Activated CD4-positive, alpha-beta T cell treated with anti-CD3 and anti-CD28 coated beads for 36 hours (primary cell): ENCODE data around the gene RIPOR2. TPM values are rescaled to one million over a fixed set of nuclear protein-coding genes. Genes with fewer than 3 reads are reported as not detected.
A peak's percentile ranks its signal among the peaks of the same experiment; 100 is the strongest.

ENCODE experiments used
- ATAC-seq: fragments of 200-7000 bp; cut with Tn5 transposase; one replicate; pipeline ENCODE4 v1.10.0; 2021; ENCODE audit warnings: mild to moderate bottlenecking, moderate library complexity
- CTCF ChIA-PET: fragments of 350-600 bp; sonication (Branson Sonifier 250); formaldehyde crosslinking; loops from one replicate; lab custom pipeline; 2021; ENCODE audit warnings: antibody characterized with exemption; lab: Charles Lee
- POLR2A ChIA-PET: fragments of 350-600 bp; sonication (Branson Sonifier 250); formaldehyde crosslinking; loops from one replicate; lab custom pipeline; 2021; ENCODE audit warnings: antibody characterized with exemption, inconsistent platforms; lab: Charles Lee
- DNase-seq: peaks from one replicate; pipeline ENCODE4 v3.0.0-alpha.2; 2020
- H3K27ac Mint-ChIP-seq: one replicate; pipeline ENCODE4 v1.8.0; 2021; ENCODE audit warnings: mixed read lengths
- H3K27me3 Mint-ChIP-seq: one replicate; pipeline ENCODE4 v1.8.0; 2021; ENCODE audit warnings: mixed read lengths
- H3K36me3 Mint-ChIP-seq: one replicate; pipeline ENCODE4 v1.8.0; 2021; ENCODE audit warnings: low read depth, mixed read lengths
- H3K4me1 Mint-ChIP-seq: one replicate; pipeline ENCODE4 v1.8.0; 2021; ENCODE audit warnings: mixed read lengths
- H3K4me3 Mint-ChIP-seq: one replicate; pipeline ENCODE4 v1.8.0; 2021; ENCODE audit warnings: mild to moderate bottlenecking, moderate library complexity, mixed read lengths
- H3K9me3 Mint-ChIP-seq: one replicate; pipeline ENCODE4 v1.8.0; 2021; ENCODE audit warnings: low read depth, mixed read lengths
- intact Hi-C, 2 experiments: fragments of 100-400 bp; cut with DNase I in 1 of 2; cut with micrococcal nuclease in 1 of 2; formaldehyde crosslinking; loops; one replicate each; pipeline versions ENCODE4 v1.14.2 to v1.15.1; 2022 to 2024; cut with DNase I, micrococcal nuclease
- total RNA-seq, 2 experiments: library from RNA; stranded (reverse); gene quantifications; one replicate each; pipeline ENCODE4 v1.2.3, GENCODE V29; 2021

RIPOR2 gene
- total RNA-seq, 2 experiments from 2014 or later: 60.0 to 67.0 TPM

DNA sequence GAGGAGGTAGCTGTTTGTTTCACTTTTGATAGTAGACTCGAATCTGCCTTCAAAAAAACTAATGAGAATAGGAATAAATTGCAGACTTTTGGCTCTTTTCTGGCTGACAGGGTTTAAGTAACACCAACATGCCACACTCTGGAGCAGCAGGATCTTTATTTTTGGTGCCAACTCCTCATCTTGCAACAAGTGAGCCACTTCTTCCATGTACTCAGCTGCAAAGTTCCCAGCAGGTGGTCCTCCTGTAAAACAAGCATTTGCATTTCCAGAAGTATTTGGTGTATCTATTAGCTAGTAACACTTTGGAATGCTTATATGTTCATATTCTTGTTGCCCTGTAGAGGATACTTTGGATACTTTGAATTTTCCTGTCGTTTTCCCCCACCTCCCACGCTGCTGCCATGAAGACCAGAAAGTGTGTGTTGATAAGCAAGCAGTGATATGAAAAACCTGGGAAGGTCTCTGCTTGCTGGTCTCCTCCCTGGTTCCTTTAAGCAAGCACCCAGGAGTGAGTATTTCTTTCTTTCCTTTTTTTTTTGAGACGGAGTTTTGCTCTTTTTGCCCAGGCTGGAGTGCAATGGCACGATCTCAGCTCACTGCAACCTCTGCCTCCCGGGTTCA is 138.1 kb downstream of the RIPOR2 start:
- Mint-ChIP-seq H3K4me1 (peaks cover 33% of the 10 kb centered on the region), H3K27ac (no peak overlapping the region), H3K9me3 (no peaks in the 10 kb centered on the region), H3K27me3 (no peaks in the 10 kb centered on the region), H3K36me3 (peaks cover 12% of the 10 kb centered on the region), H3K4me3 (no peak overlapping the region)
- POLR2A ChIA-PET: no interaction called here
- CTCF ChIA-PET: interaction anchor here (1.0 to 1.6 kb wide), 6 partner anchors 7 to 229 kb away, joined by 3 to 4 read pairs (median 3); no protein-coding TSS in a partner anchor
- no peak for DNase-seq
- no peak for ATAC-seq
- intact Hi-C loops: loop anchor here in 1 of 2 experiments (5.0 kb wide), 1 partner anchor 275 kb away; no protein-coding TSS in a partner anchor

GRCh38 chr6:24796616-24797290 is 139.0 kb downstream of the RIPOR2 start:
- peak overlapping the region; percentile 13 for H3K27ac Mint-ChIP-seq
- no peaks in the 10 kb centered on the region for H3K27me3 Mint-ChIP-seq
- no peak overlapping the region for H3K4me3 Mint-ChIP-seq
- intact Hi-C loops: loop anchor here in 1 of 2 experiments (5.0 kb wide), 1 partner anchor 276 kb away; no protein-coding TSS in a partner anchor
- DNase-seq: peak; percentile 25
- CTCF ChIA-PET: interaction anchor here (1.0 to 1.6 kb wide), 4 partner anchors 8 to 230 kb away, joined by 3 to 4 read pairs (median 4); no protein-coding TSS in a partner anchor
- H3K4me1 Mint-ChIP-seq: peaks cover 33% of the 10 kb centered on the region
- peaks cover 12% of the 10 kb centered on the region for H3K36me3 Mint-ChIP-seq
- no peaks in the 10 kb centered on the region for H3K9me3 Mint-ChIP-seq
- peak; percentile 46 for ATAC-seq
- POLR2A ChIA-PET: interaction anchor here (0.6 to 0.8 kb wide), 2 partner anchors 12 to 96 kb away, joined by 3 read pairs; no protein-coding TSS in a partner anchor

DNA sequence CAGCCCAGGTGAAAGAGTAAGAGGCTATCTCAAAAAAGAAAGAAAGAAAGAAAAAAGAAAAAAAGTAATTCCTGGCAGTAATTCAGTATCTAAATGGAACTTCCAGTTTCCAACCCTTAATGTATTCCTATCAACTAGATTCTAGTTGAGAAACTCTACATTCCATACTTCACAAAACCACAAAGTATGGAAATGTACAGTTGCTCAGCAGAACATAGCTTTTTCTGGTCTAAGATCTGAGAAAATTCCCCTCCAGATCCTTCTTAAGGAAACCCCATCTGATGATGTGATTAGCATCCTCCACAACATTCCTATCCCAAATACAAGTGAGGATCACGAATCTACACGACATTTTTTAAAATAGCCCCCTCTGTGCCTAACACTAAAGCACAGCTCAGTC is 140.7 kb downstream of the RIPOR2 start:
- H3K4me1 Mint-ChIP-seq: peaks cover 33% of the 10 kb centered on the region
- ATAC-seq (no peak), DNase-seq (no peak)
- POLR2A ChIA-PET: no interaction called here
- peaks cover 7% of the 10 kb centered on the region for H3K36me3 Mint-ChIP-seq
- CTCF ChIA-PET: interaction anchor here (1.4 to 1.5 kb wide), 2 partner anchors 231 to 273 kb away, joined by 3 to 4 read pairs; no protein-coding TSS in a partner anchor
- H3K9me3 Mint-ChIP-seq: no peaks in the 10 kb centered on the region
- H3K27ac Mint-ChIP-seq: no peak overlapping the region
- H3K27me3 Mint-ChIP-seq: no peaks in the 10 kb centered on the region
- H3K4me3 Mint-ChIP-seq: no peak overlapping the region
- intact Hi-C loops: loop anchor here in 1 of 2 experiments (5.0 kb wide), 1 partner anchor 277 kb away; no protein-coding TSS in a partner anchor

GRCh38 chr6:24788031-24788665 is 147.6 kb downstream of the RIPOR2 start:
- no peak overlapping the region for H3K4me3 Mint-ChIP-seq
- intact Hi-C loops: loop anchor here in 1 of 2 experiments (5.0 kb wide), 1 partner anchor 229 kb away; no protein-coding TSS in a partner anchor
- POLR2A ChIA-PET: interaction anchor here (0.7 kb wide), 1 partner anchor 97 kb away, joined by 3 read pairs; no protein-coding TSS in a partner anchor
- ATAC-seq: peak; percentile 86
- H3K9me3 Mint-ChIP-seq: no peaks in the 10 kb centered on the region
- H3K27ac Mint-ChIP-seq: peak overlapping the region; percentile 8
- no peaks in the 10 kb centered on the region for H3K27me3 Mint-ChIP-seq
- peaks cover 25% of the 10 kb centered on the region for H3K4me1 Mint-ChIP-seq
- H3K36me3 Mint-ChIP-seq: peaks cover 50% of the 10 kb centered on the region
- peak; percentile 37 for DNase-seq
- CTCF ChIA-PET: interaction anchor here (0.6 to 1.9 kb wide), 4 partner anchors 14 to 145 kb away, joined by 3 to 5 read pairs (median 3); no protein-coding TSS in a partner anchor

DNA sequence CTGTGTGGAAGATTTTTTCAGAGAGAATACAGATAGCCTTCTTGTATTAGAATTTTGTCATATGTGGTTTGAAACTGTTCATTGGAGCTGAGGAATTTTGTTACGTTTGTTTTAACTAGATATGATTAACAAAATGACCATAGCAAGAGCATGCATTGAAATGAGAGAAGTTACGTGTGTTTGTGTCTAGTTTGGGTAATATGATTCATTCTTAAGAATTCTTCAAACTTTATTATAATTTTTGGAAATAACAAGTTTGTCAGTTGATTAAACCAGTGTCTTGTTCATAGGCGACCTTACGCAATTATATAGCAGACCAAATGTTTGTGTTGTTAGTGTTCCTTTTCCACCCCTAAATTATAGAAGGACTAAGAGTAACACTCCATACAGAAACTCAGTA is 155.6 kb downstream of the RIPOR2 start:
- ATAC-seq: no peak
- Mint-ChIP-seq H3K36me3 (peaks cover 72% of the 10 kb centered on the region), H3K9me3 (no peaks in the 10 kb centered on the region), H3K4me1 (peaks cover 29% of the 10 kb centered on the region), H3K27me3 (no peaks in the 10 kb centered on the region), H3K4me3 (no peak overlapping the region), H3K27ac (no peak overlapping the region)
- CTCF ChIA-PET: no interaction called here
- POLR2A ChIA-PET: no interaction called here
- DNase-seq: no peak
- intact Hi-C loops: no loop called here

- peaks cover 29% of the 10 kb centered on the region for H3K4me1 Mint-ChIP-seq
- no peaks in the 10 kb centered on the region for H3K27me3 Mint-ChIP-seq
- CTCF ChIA-PET: interaction anchor here (0.9 to 2.1 kb wide), 5 partner anchors 42 to 198 kb away, joined by 3 to 9 read pairs (median 3); partner anchors contain the start of gene C6orf62
- peaks cover 67% of the 10 kb centered on the region for H3K36me3 Mint-ChIP-seq
- intact Hi-C loops: loop anchor here (5.0 to 10.0 kb wide), 4 partner anchors 132 to 295 kb away; partner anchors contain the start of gene KIAA0319 (in 1 of the 2)
- H3K4me3 Mint-ChIP-seq: no peak overlapping the region
- H3K27ac Mint-ChIP-seq: no peak overlapping the region
- POLR2A ChIA-PET: no interaction called here
- H3K9me3 Mint-ChIP-seq: no peaks in the 10 kb centered on the region
- no peak for ATAC-seq
- no peak for DNase-seq
Measured at GRCh38 chr6:24779416-24780016, 156.2 kb downstream of the RIPOR2 start.

- CTCF ChIA-PET: interaction anchor here (0.9 to 2.1 kb wide), 6 partner anchors 17 to 197 kb away, joined by 3 to 9 read pairs (median 3); partner anchors contain the start of gene C6orf62
- Mint-ChIP-seq H3K27ac (no peak overlapping the region), H3K36me3 (peaks cover 62% of the 10 kb centered on the region), H3K27me3 (no peaks in the 10 kb centered on the region), H3K4me3 (no peak overlapping the region), H3K9me3 (no peaks in the 10 kb centered on the region), H3K4me1 (peaks cover 29% of the 10 kb centered on the region)
- intact Hi-C loops: loop anchor here (5.0 to 10.0 kb wide), 4 partner anchors 132 to 296 kb away; partner anchors contain the start of gene KIAA0319 (in 1 of the 2)
- POLR2A ChIA-PET: interaction anchor here (1.3 kb wide), 1 partner anchor 75 kb away, joined by 4 read pairs; no protein-coding TSS in a partner anchor
- ATAC-seq (no peak), DNase-seq (no peak)
Measured at GRCh38 chr6:24778878-24779277, 156.9 kb downstream of the RIPOR2 start.

DNA sequence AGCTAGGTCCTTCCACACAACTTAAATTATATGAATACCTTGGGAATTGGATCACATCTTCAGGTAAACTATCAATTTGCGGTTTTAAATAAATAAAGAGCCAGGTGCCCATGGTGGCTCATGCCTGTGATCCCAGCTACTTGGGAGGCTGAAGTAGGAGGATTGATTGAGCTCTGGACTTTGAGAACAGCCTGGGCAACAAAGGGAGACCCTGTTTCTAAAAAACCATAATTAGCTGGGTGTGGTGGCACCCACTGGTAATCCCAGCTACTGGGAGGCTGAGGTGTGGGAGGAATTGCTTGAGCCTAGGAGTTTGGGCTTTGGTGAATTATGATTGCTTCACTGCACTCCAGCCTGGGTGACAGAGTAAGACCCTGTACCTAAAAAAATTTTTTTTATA is 157.6 kb downstream of the RIPOR2 start:
- ATAC-seq: no peak
- intact Hi-C loops: loop anchor here (5.0 to 10.0 kb wide), 4 partner anchors 131 to 297 kb away; partner anchors contain the start of gene KIAA0319 (in 1 of the 2)
- POLR2A ChIA-PET: interaction anchor here (0.7 to 1.3 kb wide), 2 partner anchors 9 to 74 kb away, joined by 3 to 4 read pairs; no protein-coding TSS in a partner anchor
- no peak for DNase-seq
- CTCF ChIA-PET: interaction anchor here (0.7 to 2.1 kb wide), 8 partner anchors 12 to 713 kb away, joined by 3 to 9 read pairs (median 3); partner anchors contain the start of genes ACOT13 and C6orf62
- H3K36me3 Mint-ChIP-seq: peaks cover 57% of the 10 kb centered on the region
- H3K4me3 Mint-ChIP-seq: peak overlapping the region; percentile 49
- no peak overlapping the region for H3K27ac Mint-ChIP-seq
- peaks cover 29% of the 10 kb centered on the region for H3K4me1 Mint-ChIP-seq
- no peaks in the 10 kb centered on the region for H3K9me3 Mint-ChIP-seq
- no peaks in the 10 kb centered on the region for H3K27me3 Mint-ChIP-seq

DNA sequence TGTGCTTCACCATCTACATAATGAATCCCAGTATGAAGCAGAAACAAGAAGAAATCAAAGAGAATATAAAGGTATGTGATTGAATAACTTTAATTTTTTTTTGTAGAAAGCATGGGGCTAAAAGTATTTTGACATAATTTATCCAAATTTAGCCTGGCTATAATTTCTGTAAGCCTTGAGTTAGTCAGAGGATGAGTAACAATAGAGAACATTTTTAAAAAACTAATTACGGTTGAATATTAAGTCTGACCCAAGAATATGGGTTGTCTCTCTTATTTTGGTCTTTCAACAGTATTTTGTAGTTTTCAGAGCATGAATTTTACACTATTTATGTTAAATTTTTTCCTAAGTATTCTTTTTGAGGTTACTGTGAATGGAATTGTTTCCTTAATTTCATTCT is 158.5 kb downstream of the RIPOR2 start:
- no peak for ATAC-seq

More for the DNA sequence above, 158.5 kb downstream of the RIPOR2 start:
- Mint-ChIP-seq H3K9me3 (no peaks in the 10 kb centered on the region), H3K4me1 (peaks cover 29% of the 10 kb centered on the region), H3K36me3 (peaks cover 49% of the 10 kb centered on the region), H3K4me3 (peak overlapping the region; percentile 49), H3K27me3 (no peaks in the 10 kb centered on the region), H3K27ac (peak overlapping the region; percentile 31)
- intact Hi-C loops: loop anchor here (5.0 to 10.0 kb wide), 4 partner anchors 130 to 298 kb away; partner anchors contain the start of gene KIAA0319 (in 1 of the 2)
- no peak for DNase-seq
- CTCF ChIA-PET: interaction anchor here (0.8 to 1.1 kb wide), 3 partner anchors 11 to 110 kb away, joined by 3 to 4 read pairs (median 3); partner anchors contain the start of gene ACOT13
- POLR2A ChIA-PET: no interaction called here
